NOMO-1 (cell line): ENCODE results near the gene TCTN3.
"Not testable (repeated sequence)": the region's sequence is repeated elsewhere in the genome, so short reads cannot be mapped to it uniquely, and the experiment has no call there.

Source experiments
- DNase-seq, 2 experiments: peaks; one replicate each; lab custom pipeline; 2025; ENCODE audit not compliant: unreplicated experiment in 2 of 2; lab: John Stamatoyannopoulos, UW

Gene TCTN3

DNA sequence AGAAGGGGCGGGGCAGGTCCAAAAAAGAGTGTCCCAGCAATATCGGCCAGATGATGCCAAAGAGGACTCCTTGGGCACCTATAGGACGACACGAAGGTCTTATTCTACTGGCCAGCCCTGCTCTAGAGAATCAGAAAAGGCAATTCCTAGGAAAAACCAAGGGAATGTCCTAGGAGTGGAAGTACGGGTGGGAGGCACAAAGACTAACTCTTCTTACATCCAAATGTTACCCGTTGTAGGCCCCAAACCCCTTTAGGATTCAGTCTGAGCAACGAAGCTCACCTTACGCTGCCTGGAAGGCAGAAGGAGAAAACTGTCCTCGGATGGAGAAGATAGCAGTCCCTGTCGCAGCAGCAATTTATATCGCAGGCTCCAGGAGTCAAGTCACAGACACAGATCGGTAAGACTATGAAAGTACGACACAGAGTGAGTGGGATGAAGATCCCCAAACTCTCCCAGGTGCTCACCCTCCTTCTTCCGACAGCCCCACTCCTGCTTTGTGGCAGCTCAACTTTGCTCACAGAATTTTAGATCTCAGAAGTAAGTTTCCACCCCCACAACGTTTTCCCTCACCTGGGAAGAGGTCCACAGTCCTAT is 558 bp downstream of the TCTN3 start:
- DNase-seq, result no peak

GRCh38 chr10:95691281-95691680 is 2.4 kb downstream of the TCTN3 start:
- no peak for DNase-seq

DNA sequence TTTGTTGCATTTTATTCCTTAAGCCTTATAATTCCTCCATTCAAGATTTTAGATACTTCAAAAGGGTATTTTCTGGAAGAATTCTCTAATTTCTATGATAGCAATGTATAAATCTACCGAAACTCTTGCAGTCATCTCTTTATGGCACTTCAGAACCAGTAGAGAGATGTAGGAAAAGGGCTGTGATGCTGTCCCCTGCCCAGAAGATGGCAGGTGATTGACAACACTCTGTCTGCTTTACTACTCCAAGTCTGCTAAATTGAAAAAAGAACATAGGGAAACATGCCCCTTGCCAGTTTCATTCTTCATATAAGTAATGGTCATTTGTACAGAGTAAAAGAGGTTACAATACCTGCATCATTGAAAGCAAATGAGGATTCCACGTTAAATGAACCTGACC is 5.1 kb downstream of the TCTN3 start:
- DNase-seq, result no peak

- DNase-seq, result no peak
These were observed 9.8 kb downstream of the TCTN3 start for GRCh38 chr10:95683966-95684365.

GRCh38 chr10:95675403-95676116 is 18.2 kb downstream of the TCTN3 start:
- DNase-seq, result no peak

- DNase-seq, result no peak
These were observed 19.1 kb downstream of the TCTN3 start for GRCh38 chr10:95674643-95675042.

DNA sequence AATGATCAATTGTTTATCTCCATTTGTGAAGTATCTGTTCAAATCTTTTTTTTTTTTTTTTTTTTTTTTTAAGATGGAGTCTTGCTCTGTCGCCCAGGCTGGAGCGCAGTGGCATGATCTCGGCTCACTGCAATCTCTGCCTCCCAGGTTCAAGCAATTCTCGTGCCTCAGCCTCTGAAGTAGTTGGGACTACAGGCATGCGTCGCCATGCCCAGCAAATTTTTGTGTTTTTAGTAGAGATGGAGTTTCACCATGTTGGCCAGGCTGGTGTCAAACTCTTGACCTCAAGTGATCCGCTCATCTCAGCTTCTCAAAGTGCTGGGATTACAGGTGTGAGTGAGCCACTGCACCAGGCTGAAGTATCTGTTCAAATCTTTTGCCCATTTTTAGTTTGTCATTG is 21.1 kb downstream of the TCTN3 start:
- not testable (repeated sequence) for DNase-seq

DNA sequence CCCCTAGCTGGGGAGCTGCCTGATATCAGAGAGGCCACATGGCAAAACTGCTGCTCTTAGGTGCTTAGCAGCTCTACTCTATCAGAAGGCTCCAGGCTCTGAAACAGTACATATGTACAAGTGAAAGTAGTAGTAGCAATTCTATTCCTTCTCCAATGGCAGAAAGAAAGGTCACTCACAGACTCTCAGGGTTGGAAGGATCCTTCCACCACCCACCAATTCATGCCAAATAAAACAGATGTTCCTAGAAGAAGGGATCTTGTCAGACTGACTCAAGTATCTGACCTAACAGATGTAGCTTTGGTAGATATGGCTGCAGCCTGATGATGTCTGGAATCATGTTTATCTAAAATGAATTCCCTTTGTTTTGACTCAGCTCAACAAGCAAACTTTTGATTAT is 29.2 kb downstream of the TCTN3 start:
- DNase-seq, result no peak

GRCh38 chr10:95663496-95663895 is 30.2 kb downstream of the TCTN3 start:
- no peak for DNase-seq

DNA sequence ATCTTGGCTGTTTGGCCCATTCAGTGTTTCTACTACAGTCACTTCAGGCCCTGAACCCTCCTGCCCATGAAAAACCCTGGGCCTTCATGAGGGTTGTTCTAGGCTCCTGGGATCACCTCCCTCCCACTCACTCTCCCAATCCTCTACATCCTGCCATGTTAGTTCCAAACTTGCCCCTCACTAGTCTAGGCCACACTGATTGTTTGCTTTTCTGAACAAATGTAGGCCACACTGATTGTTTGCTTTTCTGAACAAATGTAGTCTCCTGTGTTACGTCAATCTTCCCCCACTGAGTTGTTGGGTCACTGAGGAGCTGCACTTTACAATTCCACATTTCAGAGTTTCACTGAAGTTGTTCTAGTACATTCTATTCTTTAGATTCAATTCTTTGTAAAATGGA is 31.9 kb downstream of the TCTN3 start:
- DNase-seq, result no peak

- DNase-seq, result no peak
These were observed 33.4 kb downstream of the TCTN3 start for GRCh38 chr10:95660283-95660682.

- DNase-seq, result no peak
These were observed 36.5 kb downstream of the TCTN3 start for GRCh38 chr10:95657250-95657649.

GRCh38 chr10:95656291-95657164 is 37.2 kb downstream of the TCTN3 start, which contains the start of gene ALDH18A1:
Gene ALDH18A1, minus strand, starts transcription at chr10:95656711. Its CDS starts 3,334 bp downstream, at chr10:95653377.
- peak; percentile 85 to 91 for DNase-seq

GRCh38 chr10:95655571-95656290 is 38.0 kb downstream of the TCTN3 start:
- DNase-seq, result peak; percentile 2 to 22

- DNase-seq, result no peak
These were observed 39.8 kb downstream of the TCTN3 start for GRCh38 chr10:95653895-95654294.

DNA sequence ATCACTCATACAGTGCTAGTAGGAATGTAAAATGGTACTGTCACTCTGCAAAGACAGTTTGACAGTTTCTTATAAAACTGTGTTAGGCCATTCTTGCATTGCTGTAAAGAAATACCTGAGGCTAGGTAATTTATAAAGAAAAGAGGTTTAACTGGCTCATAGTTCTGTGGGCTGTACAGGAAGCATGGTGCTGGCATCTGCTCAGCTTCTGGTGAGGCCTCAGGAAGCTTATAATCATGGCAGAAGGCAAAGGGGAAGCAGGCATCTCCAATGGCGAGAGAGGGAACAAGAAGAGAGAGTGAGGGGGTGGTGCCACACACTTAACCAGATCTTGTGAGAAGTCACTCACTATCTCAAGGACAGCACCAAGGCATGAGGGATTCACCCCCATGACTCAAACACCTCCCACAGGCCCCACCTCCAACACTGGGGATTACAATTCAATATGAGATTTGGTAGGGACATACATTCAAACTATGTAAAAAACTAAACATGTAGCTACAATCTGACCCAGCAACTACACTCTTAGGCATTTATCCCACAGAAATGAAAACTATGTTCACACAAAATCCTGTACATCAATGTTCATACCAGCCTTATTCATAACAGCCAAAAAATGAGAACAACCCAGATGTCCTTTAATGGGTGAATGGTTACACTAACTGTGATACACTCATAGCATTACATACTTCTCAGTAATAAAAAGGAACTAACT is 42.2 kb downstream of the TCTN3 start:
- DNase-seq, result no peak

GRCh38 chr10:95650232-95650631 is 43.5 kb downstream of the TCTN3 start:
- DNase-seq, result no peak

DNA sequence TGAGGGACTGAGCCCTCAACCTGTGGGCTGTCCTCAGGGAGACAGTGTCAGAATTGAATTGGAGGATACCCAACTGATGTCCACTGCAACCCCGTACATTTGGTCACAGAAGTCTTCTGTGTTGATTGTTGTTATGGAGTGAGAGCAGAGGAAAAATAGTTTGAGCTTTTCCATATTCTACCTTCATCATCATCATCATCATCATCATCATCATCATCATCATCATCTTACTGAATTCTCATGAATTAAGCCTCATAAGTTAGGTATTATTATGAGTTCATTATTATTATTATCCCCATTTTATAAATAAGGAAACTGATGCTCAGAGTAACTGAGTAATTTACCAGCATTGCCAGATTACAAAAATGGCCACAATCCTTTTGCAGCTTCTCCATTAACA is 45.6 kb downstream of the TCTN3 start:
- DNase-seq, result no peak

GRCh38 chr10:95646160-95646559 is 47.6 kb downstream of the TCTN3 start:
- no peak for DNase-seq

DNA sequence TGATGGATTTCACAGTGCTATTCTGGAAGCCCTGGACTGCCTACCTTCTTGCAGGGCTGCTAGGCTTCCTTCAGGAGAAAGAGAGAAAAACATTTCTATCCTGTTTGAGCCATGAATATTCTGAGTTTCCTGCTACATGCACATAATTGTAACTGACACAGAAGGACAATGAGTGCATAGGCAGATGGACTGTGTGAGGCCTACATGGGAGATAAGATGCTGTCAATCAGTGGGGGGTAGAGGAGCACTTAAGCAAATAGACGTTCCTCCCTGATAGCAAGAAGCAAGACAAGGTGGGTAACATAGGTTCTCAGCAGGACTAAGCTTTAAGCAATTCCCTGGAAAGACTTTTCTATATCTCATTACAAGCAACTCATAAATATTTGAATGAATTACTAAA is 48.8 kb downstream of the TCTN3 start:
- no peak for DNase-seq
